AG09309 (cell line): Measurements from ENCODE around the gene CSF1.
"Not testable (repeated sequence)": the region's sequence is repeated elsewhere in the genome, so short reads cannot be mapped to it uniquely, and the experiment has no call there.

Source experiments
- DNase-seq: peaks from one replicate; pipeline ENCODE4 v3.0.0-alpha.2; 2010; ENCODE audit warnings: low read depth
- H3K4me3 ChIP-seq: 2 replicates; pipeline ENCODE4 v1.5.1; 2011; ENCODE audit warnings: mild to moderate bottlenecking, low read depth, low read length, moderate library complexity; ENCODE audit not compliant: control insufficient read depth
- CTCF ChIP-seq: IDR thresholded peaks from 2 replicates; pipeline ENCODE4 v1.5.1; 2011; ENCODE audit warnings: mild to moderate bottlenecking, low read depth, low read length, inconsistent platforms; ENCODE audit not compliant: insufficient read depth, control insufficient read depth; ENCODE audit errors: missing control alignments

CSF1 gene

DNA sequence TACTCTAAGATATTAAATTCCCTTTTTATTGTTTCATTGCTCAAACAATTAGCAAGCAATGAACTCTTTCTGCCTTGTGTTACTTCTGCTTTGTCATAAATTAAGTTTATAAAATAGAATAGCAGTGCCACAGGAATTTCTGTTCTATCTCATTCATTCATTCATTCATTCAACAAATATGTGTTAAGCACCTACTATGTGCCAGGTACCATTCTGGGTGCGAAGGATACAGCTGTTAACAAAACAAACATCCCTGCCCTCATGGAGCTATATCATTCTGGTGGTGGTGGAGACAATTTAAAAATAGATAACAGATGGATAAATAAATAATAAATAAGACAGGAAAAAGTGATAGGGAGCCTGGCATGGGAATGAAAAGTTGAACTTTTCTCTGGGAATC is 39.4 kb downstream of the CSF1 start:
- no peak for DNase-seq
- no peak overlapping the region for H3K4me3 ChIP-seq
- TF ChIP-seq CTCF, result no peak

DNA sequence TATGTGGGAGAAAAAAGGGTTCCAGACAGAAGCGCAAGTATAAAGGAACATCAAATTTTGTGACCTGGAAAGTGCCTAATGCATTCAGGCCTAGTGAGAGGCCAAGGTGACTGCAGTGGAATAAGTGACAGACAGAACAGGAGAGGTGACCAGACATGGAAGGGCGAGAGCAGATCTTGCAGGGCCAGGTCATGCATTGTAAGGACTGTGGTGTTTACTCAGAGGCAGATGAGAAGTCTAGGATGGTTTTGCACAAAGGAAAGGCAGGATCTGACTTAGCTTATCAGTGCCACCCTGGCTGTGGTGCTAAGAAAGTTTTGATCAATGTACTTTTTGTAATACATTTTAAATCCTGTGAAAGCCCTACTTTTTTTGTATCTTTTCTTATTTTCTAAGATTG is 39.9 kb downstream of the CSF1 start:
- no peak for DNase-seq
- TF ChIP-seq CTCF, result no peak
- no peak overlapping the region for H3K4me3 ChIP-seq

DNA sequence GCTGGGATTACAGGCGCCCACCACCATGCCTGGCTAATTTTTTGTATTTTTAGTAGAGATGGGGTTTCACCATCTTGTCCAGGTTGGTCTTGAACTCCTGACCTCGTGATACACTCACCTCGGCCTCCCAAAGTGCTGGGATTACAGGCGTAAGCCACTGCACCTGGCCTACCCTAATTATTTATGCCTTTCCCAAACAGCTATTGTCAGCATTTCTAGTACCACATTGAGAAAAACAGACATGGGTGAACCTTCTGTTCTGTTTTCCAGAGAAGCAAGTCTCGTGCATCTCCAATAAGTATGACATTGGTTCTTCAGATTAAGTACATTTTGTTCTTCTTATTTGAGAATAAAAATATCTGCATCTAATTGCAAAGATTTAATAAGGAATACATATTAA is 40.9 kb downstream of the CSF1 start:
- DNase-seq, H3K4me3 ChIP-seq: not testable (repeated sequence)

GRCh38 chr1:109954041-109954512 is 43.4 kb downstream of the CSF1 start:
- H3K4me3 ChIP-seq, result no peak overlapping the region
- DNase-seq, result no peak
- TF ChIP-seq CTCF, result no peak

GRCh38 chr1:109959632-109959973 is 49.0 kb downstream of the CSF1 start:
- no peak for DNase-seq
- no peak overlapping the region for H3K4me3 ChIP-seq
- no peak for TF ChIP-seq CTCF

GRCh38 chr1:109959974-109960744 is 49.5 kb downstream of the CSF1 start:
- peak; percentile 39 for DNase-seq
- no peak overlapping the region for H3K4me3 ChIP-seq

GRCh38 chr1:109960745-109961094 is 50.1 kb downstream of the CSF1 start:
- DNase-seq, result no peak
- H3K4me3 ChIP-seq, result no peak overlapping the region
- TF ChIP-seq CTCF, result no peak

More at GRCh38 chr1:109959974-109960744, 49.5 kb downstream of the CSF1 start:
- TF ChIP-seq CTCF, result no peak
